HUDEP-2 (cell line): ENCODE results near the gene PFDN5.

ENCODE experiments used
- DNase-seq, 76 experiments: peaks; one replicate each; lab custom pipeline; 2025; ENCODE audit not compliant: unreplicated experiment in 76 of 76; lab: John Stamatoyannopoulos, UW

PFDN5 gene

GRCh38 chr12:53295070-53295890 is at the start of gene PFDN5:
PFDN5 (plus strand) TSS chr12:53295542; CDS start chr12:53295568, 26 bp downstream.
- DNase-seq = peak in 74 of 76 experiments; percentile 26 to 89 (median 76)

DNA sequence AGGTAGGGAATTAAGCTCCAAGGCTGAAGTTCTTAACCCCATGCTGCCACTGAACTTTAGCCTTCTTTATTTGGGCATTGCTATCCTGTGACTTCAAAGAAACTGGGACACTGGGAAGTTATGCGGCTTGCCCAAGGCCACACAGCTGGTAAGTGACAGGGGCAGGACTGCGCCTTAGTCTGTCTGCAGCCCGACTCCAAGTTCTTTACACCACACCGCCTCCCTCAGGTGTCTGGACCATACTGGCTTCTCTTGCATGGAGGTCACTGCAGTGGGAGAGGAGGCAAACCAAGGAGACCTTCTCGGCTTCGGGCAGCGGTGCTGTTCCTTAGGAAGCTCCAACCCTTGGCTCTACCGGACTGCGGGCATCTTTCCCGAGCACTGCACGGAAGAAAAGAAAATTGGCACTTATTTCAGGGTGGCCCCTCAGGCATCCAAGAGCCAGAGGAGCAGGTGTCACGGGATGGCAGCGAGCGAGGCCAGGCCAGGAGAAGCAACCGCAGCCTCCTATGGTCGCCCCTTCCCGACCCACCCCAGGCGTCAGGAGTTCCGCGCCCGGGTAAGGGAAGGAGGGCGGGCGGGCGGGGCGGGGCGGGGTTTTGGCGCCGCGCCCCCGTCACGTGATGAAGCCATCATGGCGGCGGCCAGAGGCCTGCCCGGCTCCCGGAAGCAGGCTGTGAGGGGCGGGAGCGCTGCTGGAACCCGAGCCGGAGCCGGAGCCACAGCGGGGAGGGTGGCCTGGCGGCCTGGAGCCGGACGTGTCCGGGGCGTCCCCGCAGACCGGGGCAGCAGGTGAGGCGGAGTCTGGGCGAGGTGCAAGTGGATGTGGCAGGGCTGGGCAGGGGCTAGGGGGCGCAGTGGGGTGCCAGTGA is 43.6 kb upstream of the PFDN5 start:
- DNase-seq = peak in 66 of 76 experiments; percentile 11 to 85 (median 62)

DNA sequence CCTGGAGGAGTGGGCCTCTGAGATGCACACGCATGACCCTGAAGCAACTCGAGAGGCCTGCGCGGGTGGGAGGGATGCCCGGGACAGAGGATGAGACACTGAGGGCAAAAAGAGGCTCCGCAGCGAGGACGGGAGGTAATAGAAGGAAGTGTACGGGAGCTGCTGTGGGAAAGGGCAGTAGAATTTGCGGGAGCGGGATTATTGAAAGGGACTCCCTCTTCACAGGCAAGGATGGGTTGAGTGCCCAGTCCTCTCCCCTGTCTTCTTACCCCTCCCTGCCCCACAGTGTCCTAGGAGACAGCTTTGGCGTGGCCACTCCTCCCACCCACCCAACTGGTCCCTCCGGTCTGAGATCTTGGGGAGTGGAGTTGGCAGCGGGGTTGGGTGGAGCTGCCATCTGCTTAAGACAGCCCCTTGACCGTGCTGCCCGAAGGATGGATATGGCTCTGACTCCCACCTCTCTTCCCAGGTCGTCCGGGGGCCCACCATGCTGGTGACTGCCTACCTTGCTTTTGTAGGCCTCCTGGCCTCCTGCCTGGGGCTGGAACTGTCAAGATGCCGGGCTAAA is 42.9 kb upstream of the PFDN5 start:
- DNase-seq = peak in 27 of 76 experiments; percentile 7 to 59 (median 27)

GRCh38 chr12:53253298-53253697 is 42.0 kb upstream of the PFDN5 start:
- DNase-seq = no peak

DNA sequence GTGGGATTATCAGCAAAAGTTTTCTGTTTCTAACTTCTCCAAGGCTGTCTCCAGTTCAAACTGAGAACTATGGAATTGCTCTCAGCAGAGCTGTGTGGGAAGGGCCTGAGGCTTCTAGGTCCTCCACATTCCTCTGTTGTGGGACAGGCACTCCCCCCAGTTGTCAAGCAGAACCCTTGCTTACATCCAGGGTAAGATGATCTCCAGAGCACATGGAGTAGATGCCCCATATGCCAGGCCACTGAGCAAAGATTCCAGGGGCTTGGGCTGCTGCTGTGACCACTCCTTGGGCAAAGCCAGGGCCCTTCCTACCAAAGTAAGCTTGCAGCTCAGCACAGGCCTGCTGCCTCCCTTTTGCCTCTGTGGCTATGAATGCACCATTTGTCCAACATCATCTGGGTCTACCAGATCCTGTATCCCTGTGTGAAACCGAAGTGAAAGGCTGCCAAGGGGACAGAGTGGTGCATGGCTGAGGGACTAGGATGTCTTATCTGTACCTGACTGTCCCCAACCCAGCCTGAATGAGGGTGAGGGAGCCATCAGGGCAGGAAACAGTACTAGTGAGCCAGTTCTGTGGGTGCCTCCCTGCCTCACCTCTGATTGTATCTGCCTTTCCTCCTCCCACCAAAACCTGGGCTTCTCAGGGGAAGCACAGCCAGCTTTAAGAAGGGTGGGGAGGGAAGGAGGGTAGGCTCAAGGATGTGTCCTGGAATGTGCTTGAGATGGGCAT is 40.4 kb upstream of the PFDN5 start:
- DNase-seq = no peak

- no peak for DNase-seq
These were observed 39.3 kb upstream of the PFDN5 start for GRCh38 chr12:53255996-53256395.

GRCh38 chr12:53258541-53259539 is 36.5 kb upstream of the PFDN5 start:
- DNase-seq = no peak

- DNase-seq = peak in 1 of 76 experiments; percentile 16
These were observed 35.5 kb upstream of the PFDN5 start for GRCh38 chr12:53259891-53260290.

- no peak for DNase-seq
These were observed 29.6 kb upstream of the PFDN5 start for GRCh38 chr12:53265783-53266182.

GRCh38 chr12:53267306-53267998 is 27.9 kb upstream of the PFDN5 start:
- DNase-seq = peak in 41 of 76 experiments; percentile 11 to 70 (median 30)

- DNase-seq = peak in 71 of 76 experiments; percentile 22 to 86 (median 66)
These were observed 27.2 kb upstream of the PFDN5 start, which contains the start of gene ESPL1 for GRCh38 chr12:53267999-53268629. ESPL1 (plus strand) TSS chr12:53268299; CDS start chr12:53268767, 468 bp downstream.

- no peak for DNase-seq
These were observed 26.4 kb upstream of the PFDN5 start for GRCh38 chr12:53268630-53269562.

DNA sequence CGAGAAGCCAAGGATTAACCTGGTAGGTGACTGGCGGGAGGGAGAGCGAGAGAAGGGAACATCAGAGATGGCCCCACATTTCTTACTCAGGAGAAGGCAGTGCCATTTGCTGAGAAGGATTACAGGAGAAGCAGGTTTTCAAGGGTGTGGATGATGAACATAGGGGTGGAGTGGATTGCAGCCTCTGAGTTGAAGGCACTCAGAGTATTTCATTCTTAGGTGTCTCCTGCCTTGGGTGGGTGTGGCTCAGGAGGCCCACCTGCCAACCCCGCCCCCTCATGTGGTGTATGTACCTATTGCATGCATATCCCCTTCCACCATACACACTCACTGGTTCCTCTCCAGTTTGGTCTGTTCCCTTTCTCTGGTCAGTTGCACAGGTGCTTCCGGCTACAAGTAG is 20.9 kb upstream of the PFDN5 start:
- no peak for DNase-seq

DNA sequence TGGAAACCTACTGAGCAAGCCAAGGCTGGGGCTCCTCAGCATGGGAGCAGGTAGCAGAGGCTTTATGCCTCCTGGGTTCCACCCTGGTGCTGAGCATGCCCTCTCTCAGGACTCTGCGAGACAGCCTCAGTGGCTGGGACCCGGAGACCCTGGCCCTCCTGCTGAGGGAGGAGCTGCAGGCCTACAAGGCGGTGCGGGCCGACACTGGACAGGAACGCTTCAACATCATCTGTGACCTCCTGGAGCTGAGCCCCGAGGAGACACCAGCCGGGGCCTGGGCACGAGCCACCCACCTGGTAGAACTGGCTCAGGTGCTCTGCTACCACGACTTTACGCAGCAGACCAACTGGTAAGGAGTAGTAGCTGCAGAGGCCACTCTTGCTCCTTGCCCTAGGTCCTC is 18.8 kb upstream of the PFDN5 start:
- DNase-seq = no peak

GRCh38 chr12:53277981-53278380 is 17.4 kb upstream of the PFDN5 start:
- no peak for DNase-seq

- DNase-seq = no peak
These were observed 16.0 kb upstream of the PFDN5 start for GRCh38 chr12:53279283-53279869.
